Parathyroid adenoma (tissue), 2 donors: ENCODE measurements around the gene FAM168B.

Experiments
- H2AFZ ChIP-seq: fragments of 300-600 bp; sonication (generic); one replicate; pipeline ENCODE4 v1.7.0; 2017; ENCODE audit warnings: antibody characterized with exemption, mild to moderate bottlenecking
- H3K27ac ChIP-seq: fragments of 300-600 bp; sonication (generic); one replicate; pipeline ENCODE4 v1.7.0; 2017
- H3K27me3 ChIP-seq: fragments of 300-600 bp; sonication (generic); one replicate; pipeline ENCODE4 v1.7.0; 2017; ENCODE audit warnings: low read length; ENCODE audit not compliant: control insufficient read depth, insufficient read depth
- H3K36me3 ChIP-seq: fragments of 300-600 bp; sonication (generic); one replicate; pipeline ENCODE4 v1.7.0; 2017; ENCODE audit warnings: low read length; ENCODE audit not compliant: control insufficient read depth, insufficient read depth
- H3K4me1 ChIP-seq: fragments of 300-600 bp; sonication (generic); one replicate; pipeline ENCODE4 v1.7.0; 2017; ENCODE audit warnings: control low read depth
- H3K4me2 ChIP-seq: fragments of 300-600 bp; sonication (generic); one replicate; pipeline ENCODE4 v1.7.0; 2017; ENCODE audit warnings: low read length
- H3K4me3 ChIP-seq: fragments of 300-600 bp; sonication (generic); one replicate; pipeline ENCODE4 v1.7.0; 2017; ENCODE audit warnings: low read depth, low read length
- H3K79me2 ChIP-seq: fragments of 300-600 bp; sonication (generic); one replicate; pipeline ENCODE4 v1.7.0; 2017; ENCODE audit warnings: control low read depth
- H3K9ac ChIP-seq: fragments of 300-600 bp; sonication (generic); one replicate; pipeline ENCODE4 v1.7.0; 2017; ENCODE audit warnings: mild to moderate bottlenecking
- H3K9me3 ChIP-seq: fragments of 300-600 bp; sonication (generic); one replicate; pipeline ENCODE4 v1.7.0; 2017; ENCODE audit warnings: low read length; ENCODE audit not compliant: control insufficient read depth
- CTCF ChIP-seq: fragments of 300-600 bp; sonication (generic); IDR thresholded peaks from one replicate; pipeline ENCODE4 v1.7.0; 2017; ENCODE audit warnings: antibody characterized with exemption, mild to moderate bottlenecking
- donor health status: primary hyperparathyroidism.

FAM168B gene

DNA sequence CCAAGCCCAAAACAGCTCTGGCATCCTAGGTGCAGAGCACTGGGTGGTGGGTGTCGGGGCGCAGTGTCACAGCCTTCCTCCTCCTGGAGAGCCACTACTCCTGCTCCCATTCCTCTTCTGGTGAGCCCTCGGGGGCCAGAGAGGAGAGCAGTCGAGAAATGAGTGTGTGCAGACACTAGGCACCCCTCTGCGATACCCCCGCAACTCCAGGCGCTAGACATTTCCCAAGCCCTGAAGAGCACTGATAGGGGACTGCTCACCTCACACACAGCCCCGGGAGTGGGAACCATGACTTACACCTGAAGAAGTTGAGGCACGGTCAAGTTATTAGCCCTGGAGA, 54.2 kb downstream of the FAM168B start:
- H3K4me1 ChIP-seq: no peaks in the 10 kb centered on the region
- H3K27me3 ChIP-seq: no peaks in the 10 kb centered on the region
- H3K4me2 ChIP-seq: no peak overlapping the region
- no peaks in the 10 kb centered on the region for H3K79me2 ChIP-seq
- no peak overlapping the region for H3K9ac ChIP-seq
- H3K27ac ChIP-seq: no peak overlapping the region
- H2AFZ ChIP-seq: no peak overlapping the region
- H3K9me3 ChIP-seq: no peaks in the 10 kb centered on the region
- no peak for TF ChIP-seq CTCF
- H3K4me3 ChIP-seq: no peak overlapping the region
- no peaks in the 10 kb centered on the region for H3K36me3 ChIP-seq

GRCh38 chr2:131038258-131039100, 54.8 kb downstream of the FAM168B start:
- H3K36me3 ChIP-seq: no peaks in the 10 kb centered on the region
- H3K27me3 ChIP-seq: no peaks in the 10 kb centered on the region
- no peaks in the 10 kb centered on the region for H3K4me1 ChIP-seq
- H3K79me2 ChIP-seq: no peaks in the 10 kb centered on the region
- no peak overlapping the region for H3K9ac ChIP-seq
- no peak for TF ChIP-seq CTCF
- H3K27ac ChIP-seq: no peak overlapping the region
- H2AFZ ChIP-seq: no peak overlapping the region
- no peaks in the 10 kb centered on the region for H3K9me3 ChIP-seq
- H3K4me2 ChIP-seq: no peak overlapping the region
- H3K4me3 ChIP-seq: no peak overlapping the region

DNA sequence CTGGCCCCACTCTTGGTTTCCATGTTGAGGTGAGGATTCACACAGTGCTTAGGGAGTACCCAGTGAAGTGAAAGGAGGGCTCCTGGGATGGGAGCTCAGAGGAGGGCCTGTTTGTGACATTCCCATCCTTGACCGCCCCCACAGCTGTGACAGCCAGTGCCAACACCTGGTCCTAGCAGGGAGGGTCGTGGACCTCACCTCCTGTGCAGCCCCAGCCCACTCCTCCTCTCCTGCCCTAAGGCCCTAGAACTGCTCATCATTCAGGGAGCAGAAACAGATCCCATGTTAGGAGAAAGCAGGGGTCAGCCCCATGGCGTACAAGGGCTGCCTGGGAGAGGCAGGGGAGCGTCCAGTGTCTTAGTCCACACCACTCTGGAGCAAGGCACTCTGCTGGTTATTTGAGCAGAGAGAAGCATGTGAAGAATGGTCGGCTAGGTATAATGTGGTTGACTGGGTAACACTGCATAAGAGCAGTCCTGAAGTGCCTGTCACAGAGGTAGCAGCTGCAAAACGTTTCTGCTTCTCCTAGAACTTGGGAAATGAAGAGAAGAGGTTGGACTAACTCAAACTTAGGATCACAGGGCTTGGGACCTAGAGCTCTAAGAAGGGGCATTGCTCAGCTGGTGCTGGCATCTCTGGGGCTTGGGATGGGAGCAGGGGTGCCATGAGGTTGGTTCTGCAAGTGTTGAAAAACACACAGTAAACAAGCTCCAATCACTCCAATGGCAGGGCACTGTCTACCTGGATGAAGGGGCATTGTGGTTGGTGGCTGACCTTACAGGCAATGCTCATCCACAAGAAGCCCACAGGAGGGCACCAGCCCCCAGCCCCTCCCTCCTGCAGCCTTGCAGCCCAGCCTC, 55.6 kb downstream of the FAM168B start:
- H3K27me3 ChIP-seq: no peaks in the 10 kb centered on the region
- H3K36me3 ChIP-seq: no peaks in the 10 kb centered on the region
- H3K27ac ChIP-seq: no peak overlapping the region
- H2AFZ ChIP-seq: no peak overlapping the region
- H3K4me3 ChIP-seq: no peak overlapping the region
- no peaks in the 10 kb centered on the region for H3K9me3 ChIP-seq
- no peak for TF ChIP-seq CTCF
- no peaks in the 10 kb centered on the region for H3K4me1 ChIP-seq
- no peak overlapping the region for H3K4me2 ChIP-seq
- no peak overlapping the region for H3K9ac ChIP-seq
- no peaks in the 10 kb centered on the region for H3K79me2 ChIP-seq

DNA sequence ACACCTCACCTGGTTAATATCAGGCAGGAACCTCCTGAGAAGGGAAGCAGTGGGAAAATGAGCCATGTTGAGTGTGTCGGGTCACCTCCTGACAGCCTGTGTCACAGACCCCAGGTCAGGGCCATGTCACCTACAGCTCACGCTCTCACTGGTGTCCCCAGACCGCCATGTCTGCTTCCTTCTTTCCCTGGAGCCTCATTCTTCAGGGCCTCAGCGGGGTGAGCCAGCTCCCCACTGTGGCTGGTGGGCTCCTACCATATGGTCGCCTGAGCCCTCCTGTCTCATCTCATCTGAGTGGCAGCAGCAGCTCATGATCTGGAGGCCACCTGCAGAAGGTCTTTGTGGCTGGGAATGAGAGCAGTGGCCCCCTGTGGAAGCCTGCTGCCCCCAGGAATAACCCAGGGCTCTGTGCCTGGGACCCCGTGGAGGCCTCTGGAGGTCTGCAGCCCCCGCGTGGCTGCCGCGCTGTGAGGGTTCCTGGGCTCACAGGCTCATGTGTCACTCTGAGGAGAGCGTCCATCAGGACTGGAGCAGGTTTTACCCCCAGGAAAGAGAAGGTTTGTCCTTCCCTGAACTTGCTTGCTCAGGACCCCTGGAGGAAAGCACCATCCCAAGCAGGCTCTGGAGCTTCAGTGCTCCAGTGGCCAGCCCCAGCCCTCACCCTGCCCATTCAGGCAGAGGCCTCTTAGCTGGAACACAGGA, 56.4 kb downstream of the FAM168B start:
- Histone ChIP-seq H3K9me3 (no peaks in the 10 kb centered on the region), H3K9ac (no peak overlapping the region), H3K4me1 (no peaks in the 10 kb centered on the region), H3K4me2 (no peak overlapping the region), H2AFZ (no peak overlapping the region), H3K4me3 (no peak overlapping the region), H3K27me3 (no peaks in the 10 kb centered on the region), H3K36me3 (no peaks in the 10 kb centered on the region), H3K79me2 (no peaks in the 10 kb centered on the region), H3K27ac (no peak overlapping the region)
- no peak for TF ChIP-seq CTCF
